Neuronal stem cell (in vitro differentiated cells): ENCODE measurements around the gene SLC38A10.

Experiments used
- DNase-seq: peaks from one replicate; pipeline ENCODE4 v3.0.0-alpha.2; 2013; ENCODE audit warnings: low spot score
- H2AFZ ChIP-seq: one replicate; pipeline ENCODE4 v1.6.1; 2013; ENCODE audit warnings: mild to moderate bottlenecking, low read length, inconsistent platforms
- H2AK5ac ChIP-seq: 2 replicates; pipeline ENCODE4 v1.6.1; 2013; ENCODE audit warnings: low read depth, mild to moderate bottlenecking, inconsistent platforms, low read length, moderate library complexity, mixed read lengths
- H2BK120ac ChIP-seq: 2 replicates; pipeline ENCODE4 v1.6.1; 2013; ENCODE audit warnings: low read depth, mild to moderate bottlenecking, inconsistent platforms, low read length, moderate library complexity, mixed read lengths
- H2BK12ac ChIP-seq: one replicate; pipeline ENCODE4 v1.6.1; 2013; ENCODE audit warnings: low read length, inconsistent platforms
- H2BK15ac ChIP-seq: 2 replicates; pipeline ENCODE4 v1.6.1; 2013; ENCODE audit warnings: mild to moderate bottlenecking, low read length, inconsistent platforms, mixed read lengths
- H2BK5ac ChIP-seq: one replicate; pipeline ENCODE4 v1.6.1; 2013; ENCODE audit warnings: inconsistent platforms, mild to moderate bottlenecking, low read length, moderate library complexity
- H3K14ac ChIP-seq: one replicate; pipeline ENCODE4 v1.6.1; 2013; ENCODE audit warnings: low read length, inconsistent platforms
- H3K18ac ChIP-seq: 2 replicates; pipeline ENCODE4 v1.6.1; 2013; ENCODE audit warnings: low read length, inconsistent platforms
- H3K23ac ChIP-seq: 2 replicates; pipeline ENCODE4 v1.6.1; 2013; ENCODE audit warnings: low read depth, mild to moderate bottlenecking, mixed read lengths, low read length, inconsistent platforms; ENCODE audit not compliant: poor library complexity
- H3K27ac ChIP-seq: replicated peaks from 3 replicates; pipeline ENCODE4 v1.5.1; 2013; ENCODE audit warnings: low read length, inconsistent platforms
- H3K27me3 ChIP-seq, 3 experiments: 2 replicates each; pipeline ENCODE4 v1.6.1; 2013; ENCODE audit warnings: low read length in 3 of 3, mild to moderate bottlenecking in 2 of 3, inconsistent platforms in 1 of 3, low read depth in 1 of 3, mixed read lengths in 1 of 3, moderate library complexity in 1 of 3; ENCODE audit not compliant: control insufficient read depth in 3 of 3, insufficient read depth in 3 of 3
- H3K36me3 ChIP-seq, 2 donors: replicated peaks in 1 of 2; 2 replicates each; pipeline ENCODE4 v1.6.1; 2013; ENCODE audit warnings: low read length in 2 of 2; ENCODE audit not compliant: control insufficient read depth in 2 of 2, insufficient read depth in 2 of 2
- H3K4ac ChIP-seq: 2 replicates; pipeline ENCODE4 v1.6.1; 2013; ENCODE audit warnings: inconsistent platforms, mild to moderate bottlenecking, low read length, moderate library complexity
- H3K4me1 ChIP-seq, 2 donors: 1 replicate in 1 of 2; 2 replicates in 1 of 2; pipeline ENCODE4 v1.6.1; 2013; ENCODE audit warnings: low read length in 2 of 2, low read depth in 1 of 2; ENCODE audit not compliant: control insufficient read depth in 2 of 2, insufficient read depth in 1 of 2
- H3K4me2 ChIP-seq: one replicate; pipeline ENCODE4 v1.6.1; 2013; ENCODE audit warnings: mild to moderate bottlenecking, low read length, inconsistent platforms; ENCODE audit not compliant: insufficient read depth, poor library complexity, severe bottlenecking
- H3K4me3 ChIP-seq, 2 donors: 2 replicates each; pipeline ENCODE4 v1.5.1; 2013; ENCODE audit warnings: low read length in 2 of 2, mild to moderate bottlenecking in 2 of 2, inconsistent platforms in 1 of 2, moderate library complexity in 1 of 2
- H3K79me1 ChIP-seq: one replicate; pipeline ENCODE4 v1.6.1; 2013; ENCODE audit warnings: low read depth, mild to moderate bottlenecking, inconsistent platforms, low read length, moderate library complexity
- H3K9ac ChIP-seq: one replicate; pipeline ENCODE4 v1.6.1; 2013; ENCODE audit warnings: mild to moderate bottlenecking, low read depth, low read length, inconsistent platforms; ENCODE audit not compliant: poor library complexity
- H3K9me3 ChIP-seq, 2 donors: replicated peaks in 1 of 2; 2 replicates each; pipeline versions ENCODE3 to v1.6.1; 2013; ENCODE audit warnings: low read length in 2 of 2, mild to moderate bottlenecking in 2 of 2, inconsistent platforms in 1 of 2, low read depth in 1 of 2, mixed read lengths in 1 of 2, moderate library complexity in 1 of 2; ENCODE audit not compliant: control insufficient read depth in 2 of 2, insufficient read depth in 1 of 2
- H4K8ac ChIP-seq: one replicate; pipeline ENCODE4 v1.6.1; 2013; ENCODE audit warnings: low read depth, mild to moderate bottlenecking, inconsistent platforms, low read length, moderate library complexity
- H4K91ac ChIP-seq: one replicate; pipeline ENCODE4 v1.6.1; 2013; ENCODE audit warnings: low read length, low read depth, mild to moderate bottlenecking, inconsistent platforms; ENCODE audit not compliant: poor library complexity
- WGBS, 2 donors: extraction: QIAGEN DNeasy Blood & Tissue Kit; methylation state at CpG; one replicate each; pipeline ENCODE4 v1.1.7; 2013; ENCODE audit warnings: missing lambda C conversion rate in 2 of 2, mixed read lengths in 1 of 2; ENCODE audit not compliant: insufficient read length in 2 of 2, insufficient replicate concordance in 1 of 2; ENCODE audit errors: extremely low coverage in 2 of 2; 5-methylcytosine and 5-hydroxymethylcytosine counted together

Gene SLC38A10

GRCh38 chr17:81242421-81243332, 52.4 kb downstream of the SLC38A10 start:
- no peak overlapping the region for H3K4me2 ChIP-seq
- H3K9me3 ChIP-seq = peaks cover 0 to 4% of the 10 kb centered on the region in 2 donors
- H3K14ac ChIP-seq = no peak overlapping the region
- H3K23ac ChIP-seq = peak overlapping the region; percentile 68
- H3K36me3 ChIP-seq = peaks cover 14 to 23% of the 10 kb centered on the region in 2 donors
- H2BK15ac ChIP-seq = no peak overlapping the region
- no peak overlapping the region for H2BK5ac ChIP-seq
- H2BK120ac ChIP-seq = no peak overlapping the region
- no peak overlapping the region for H4K91ac ChIP-seq
- H2AK5ac ChIP-seq = no peak overlapping the region
- H3K9ac ChIP-seq = peak overlapping the region; percentile 63
- no peak overlapping the region for H3K27ac ChIP-seq
- peaks cover 14% of the 10 kb centered on the region for H3K79me1 ChIP-seq
- no CpG with 5 or more reads among the region's 33 CpGs for WGBS, 2 donors
- DNase-seq = no peak
- no peak overlapping the region for H2BK12ac ChIP-seq
- peaks cover 10 to 16% of the 10 kb centered on the region in 2 donors for H3K4me1 ChIP-seq
- no peaks in the 10 kb centered on the region for H3K27me3 ChIP-seq
- peak overlapping the region; percentile 33 for H3K18ac ChIP-seq
- no peak overlapping the region for H2AFZ ChIP-seq
- no peak overlapping the region for H3K4me3 ChIP-seq
- H4K8ac ChIP-seq = no peak overlapping the region
- H3K4ac ChIP-seq = no peak overlapping the region

GRCh38 chr17:81241648-81242420, 53.3 kb downstream of the SLC38A10 start:
- Histone ChIP-seq H2BK5ac (peak overlapping the region; percentile 71), H4K8ac (no peak overlapping the region), H2BK12ac (no peak overlapping the region), H2BK15ac (no peak overlapping the region), H3K4ac (no peak overlapping the region), H2AK5ac (peak overlapping the region; percentile 9), H3K27ac (no peak overlapping the region), H3K9me3 (peaks cover 0 to 2% of the 10 kb centered on the region in 2 donors), H3K4me2 (no peak overlapping the region), H3K18ac (no peak overlapping the region), H2AFZ (no peak overlapping the region), H2BK120ac (peak overlapping the region; percentile 28), H3K9ac (peak overlapping the region; percentile 68), H3K36me3 (peaks cover 12 to 23% of the 10 kb centered on the region in 2 donors), H3K4me3 (no peak overlapping the region), H3K27me3 (no peaks in the 10 kb centered on the region), H3K14ac (no peak overlapping the region), H3K79me1 (peaks cover 14% of the 10 kb centered on the region), H3K23ac (peak overlapping the region; percentile 68), H4K91ac (no peak overlapping the region), H3K4me1 (peaks cover 10 to 16% of the 10 kb centered on the region in 2 donors)
- WGBS, 2 donors = no CpG with 5 or more reads among the region's 26 CpGs
- DNase-seq = peak; percentile 72

- Histone ChIP-seq H3K23ac (no peak overlapping the region), H3K27ac (no peak overlapping the region), H2AFZ (no peak overlapping the region), H3K4me3 (peak overlapping the region in 1 of 2 donors; percentile 15), H3K4me1 (peaks cover 10 to 16% of the 10 kb centered on the region in 2 donors), H3K36me3 (peaks cover 10 to 23% of the 10 kb centered on the region in 2 donors), H2BK12ac (no peak overlapping the region), H2AK5ac (peak overlapping the region; percentile 9), H2BK15ac (no peak overlapping the region), H3K9ac (peak overlapping the region; percentile 68), H3K4ac (no peak overlapping the region), H2BK5ac (peak overlapping the region; percentile 71), H3K14ac (no peak overlapping the region), H3K79me1 (peaks cover 18% of the 10 kb centered on the region), H3K4me2 (no peak overlapping the region), H2BK120ac (no peak overlapping the region), H3K18ac (no peak overlapping the region), H3K27me3 (no peaks in the 10 kb centered on the region), H3K9me3 (peaks cover 0 to 1% of the 10 kb centered on the region in 2 donors), H4K8ac (no peak overlapping the region), H4K91ac (no peak overlapping the region)
- DNase-seq = no peak
- WGBS, 2 donors = no CpG with 5 or more reads among the region's 10 CpGs
Observed at GRCh38 chr17:81241203-81241602, 53.9 kb downstream of the SLC38A10 start.

GRCh38 chr17:81240761-81241160, 54.3 kb downstream of the SLC38A10 start:
- Histone ChIP-seq H3K18ac (no peak overlapping the region), H2AFZ (no peak overlapping the region), H3K9me3 (peaks cover 0 to 1% of the 10 kb centered on the region in 2 donors), H3K4me2 (no peak overlapping the region), H3K4me1 (peaks cover 10 to 16% of the 10 kb centered on the region in 2 donors), H2BK15ac (no peak overlapping the region), H3K4ac (no peak overlapping the region), H3K79me1 (peaks cover 20% of the 10 kb centered on the region), H3K9ac (no peak overlapping the region), H3K27ac (no peak overlapping the region), H3K4me3 (peak overlapping the region; percentile 15 to 19), H4K91ac (no peak overlapping the region), H2AK5ac (no peak overlapping the region), H3K23ac (no peak overlapping the region), H4K8ac (no peak overlapping the region), H3K14ac (no peak overlapping the region), H3K27me3 (no peaks in the 10 kb centered on the region), H2BK120ac (no peak overlapping the region), H2BK5ac (no peak overlapping the region), H2BK12ac (no peak overlapping the region), H3K36me3 (peaks cover 10 to 23% of the 10 kb centered on the region in 2 donors)
- no peak for DNase-seq
- no CpG with 5 or more reads among the region's 8 CpGs for WGBS, 2 donors
